ENCODE results near the gene CTSC.

CTSC gene

GRCh38 chr11:88337181-88337986 lies at the start of gene CTSC:
Gene CTSC (minus strand): TSS chr11:88337736. CDS start chr11:88337672, 64 bp downstream.
- Histone ChIP-seq H3K36me3 (ENCODE audit: control insufficient read depth, insufficient read depth, low read length) (no peaks in the 10 kb centered on the region), H3K4me3 (replicated peaks; ENCODE audit: low read depth, low read length) (peak within 1 kb of the TSS; percentile 89), H3K27me3 (replicated peaks; ENCODE audit: control insufficient read depth, insufficient read depth, low read length) (no peaks in the 10 kb centered on the region)
- TF ChIP-seq, protein P1, sequence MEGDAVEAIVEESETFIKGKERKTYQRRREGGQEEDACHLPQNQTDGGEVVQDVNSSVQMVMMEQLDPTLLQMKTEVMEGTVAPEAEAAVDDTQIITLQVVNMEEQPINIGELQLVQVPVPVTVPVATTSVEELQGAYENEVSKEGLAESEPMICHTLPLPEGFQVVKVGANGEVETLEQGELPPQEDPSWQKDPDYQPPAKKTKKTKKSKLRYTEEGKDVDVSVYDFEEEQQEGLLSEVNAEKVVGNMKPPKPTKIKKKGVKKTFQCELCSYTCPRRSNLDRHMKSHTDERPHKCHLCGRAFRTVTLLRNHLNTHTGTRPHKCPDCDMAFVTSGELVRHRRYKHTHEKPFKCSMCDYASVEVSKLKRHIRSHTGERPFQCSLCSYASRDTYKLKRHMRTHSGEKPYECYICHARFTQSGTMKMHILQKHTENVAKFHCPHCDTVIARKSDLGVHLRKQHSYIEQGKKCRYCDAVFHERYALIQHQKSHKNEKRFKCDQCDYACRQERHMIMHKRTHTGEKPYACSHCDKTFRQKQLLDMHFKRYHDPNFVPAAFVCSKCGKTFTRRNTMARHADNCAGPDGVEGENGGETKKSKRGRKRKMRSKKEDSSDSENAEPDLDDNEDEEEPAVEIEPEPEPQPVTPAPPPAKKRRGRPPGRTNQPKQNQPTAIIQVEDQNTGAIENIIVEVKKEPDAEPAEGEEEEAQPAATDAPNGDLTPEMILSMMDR (IDR thresholded peaks at IDR 0.05; ENCODE audit: insufficient read depth, low read length, poor library complexity, severe bottlenecking) = no peak
- peak; percentile 93 for DNase-seq (ENCODE audit: extremely low read depth, insufficient read length)

DNA sequence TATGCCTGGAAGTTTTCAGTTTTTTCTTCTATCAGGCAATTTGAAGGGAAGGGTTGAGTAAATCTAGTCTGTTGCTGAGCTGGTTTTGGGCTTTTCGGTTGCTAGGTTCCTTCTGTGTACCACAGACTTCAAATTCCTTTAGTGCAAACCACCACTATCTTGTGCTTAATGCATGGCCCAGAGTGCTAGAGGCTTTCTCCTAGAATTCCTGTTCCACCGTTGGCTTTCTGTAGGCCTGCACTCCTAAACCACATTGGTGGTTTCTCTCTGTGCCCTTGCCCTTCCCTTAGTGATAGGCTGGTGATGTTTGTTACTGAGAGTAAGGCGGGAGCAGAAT lies 47.1 kb upstream of the CTSC start:
- H3K27me3 ChIP-seq (replicated peaks; ENCODE audit: control insufficient read depth, insufficient read depth, low read length) = no peaks in the 10 kb centered on the region
- TF ChIP-seq, protein P1 (IDR thresholded peaks at IDR 0.05; ENCODE audit: insufficient read depth, low read length, poor library complexity, severe bottlenecking) = no peak
- no peaks in the 10 kb centered on the region for H3K36me3 ChIP-seq (ENCODE audit: control insufficient read depth, insufficient read depth, low read length)
- H3K4me3 ChIP-seq (replicated peaks; ENCODE audit: low read depth, low read length) = no peak overlapping the region
- no peak for DNase-seq (ENCODE audit: extremely low read depth, insufficient read length)

GRCh38 chr11:88384004-88384668 lies 46.6 kb upstream of the CTSC start:
- H3K27me3 ChIP-seq (replicated peaks; ENCODE audit: control insufficient read depth, insufficient read depth, low read length) = no peaks in the 10 kb centered on the region
- DNase-seq (ENCODE audit: extremely low read depth, insufficient read length) = no peak
- TF ChIP-seq, protein P1 (IDR thresholded peaks at IDR 0.05; ENCODE audit: insufficient read depth, low read length, poor library complexity, severe bottlenecking) = no peak
- no peaks in the 10 kb centered on the region for H3K36me3 ChIP-seq (ENCODE audit: control insufficient read depth, insufficient read depth, low read length)
- no peak overlapping the region for H3K4me3 ChIP-seq (replicated peaks; ENCODE audit: low read depth, low read length)

DNA sequence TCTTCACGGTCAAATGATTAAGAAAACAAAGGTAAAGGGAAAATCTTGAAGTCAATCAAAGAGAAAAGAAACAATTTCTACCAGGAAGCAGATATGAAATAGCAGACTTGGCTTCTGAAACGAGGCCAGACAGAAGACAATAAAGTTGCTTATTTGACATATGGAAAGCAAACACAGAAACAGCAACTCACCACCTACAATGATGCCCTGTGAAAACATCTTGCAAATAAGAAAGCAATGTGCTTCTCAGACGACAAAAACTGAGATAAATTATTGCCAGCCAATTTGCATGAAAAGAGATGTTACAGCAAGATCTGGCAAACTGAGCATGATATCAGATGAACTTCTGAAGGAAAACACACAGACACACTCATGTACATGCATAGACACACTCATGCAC lies 45.9 kb upstream of the CTSC start:
- H3K4me3 ChIP-seq (replicated peaks; ENCODE audit: low read depth, low read length) = no peak overlapping the region
- TF ChIP-seq, protein P1 (IDR thresholded peaks at IDR 0.05; ENCODE audit: insufficient read depth, low read length, poor library complexity, severe bottlenecking) = no peak
- H3K36me3 ChIP-seq (ENCODE audit: control insufficient read depth, insufficient read depth, low read length) = no peaks in the 10 kb centered on the region
- no peaks in the 10 kb centered on the region for H3K27me3 ChIP-seq (replicated peaks; ENCODE audit: control insufficient read depth, insufficient read depth, low read length)
- DNase-seq (ENCODE audit: extremely low read depth, insufficient read length) = peak; percentile 18

DNA sequence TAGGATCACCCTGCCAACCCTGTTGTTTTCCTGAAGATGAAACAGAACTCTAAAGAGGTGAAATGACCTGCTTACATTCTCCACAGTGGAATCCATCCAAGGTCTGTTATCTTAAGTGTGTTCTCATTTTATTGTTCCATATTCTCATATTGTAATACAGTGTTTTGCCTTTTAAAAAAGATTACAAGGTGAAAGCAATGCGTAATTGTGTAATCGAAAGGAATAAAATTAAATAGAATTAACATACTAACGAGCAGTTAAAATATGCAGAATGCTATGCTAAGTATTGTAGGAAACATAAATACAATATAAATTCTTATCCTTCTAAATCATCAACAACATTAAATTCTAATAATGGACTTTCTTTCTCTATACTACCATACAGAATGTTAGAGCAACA lies 41.6 kb upstream of the CTSC start:
- no peaks in the 10 kb centered on the region for H3K27me3 ChIP-seq (replicated peaks; ENCODE audit: control insufficient read depth, insufficient read depth, low read length)
- TF ChIP-seq, protein P1 (IDR thresholded peaks at IDR 0.05; ENCODE audit: insufficient read depth, low read length, poor library complexity, severe bottlenecking) = no peak
- no peak for DNase-seq (ENCODE audit: extremely low read depth, insufficient read length)

More for the DNA sequence above, 41.6 kb upstream of the CTSC start:
- Histone ChIP-seq H3K36me3 (ENCODE audit: control insufficient read depth, insufficient read depth, low read length) (no peaks in the 10 kb centered on the region), H3K4me3 (replicated peaks; ENCODE audit: low read depth, low read length) (no peak overlapping the region)
